ENCODE data around the gene CCSER1.

The CCSER1 gene

GRCh38 chr4:90958256-90958895, 831.2 kb downstream of the CCSER1 start:
- no peak for DNase-seq (ENCODE audit: low spot score)

- DNase-seq (ENCODE audit: low spot score): no peak
Observed at GRCh38 chr4:90960433-90960832, 833.2 kb downstream of the CCSER1 start.

GRCh38 chr4:90960840-90961239, 833.6 kb downstream of the CCSER1 start:
- no peak for DNase-seq (ENCODE audit: low spot score)

GRCh38 chr4:90970021-90970420, 842.8 kb downstream of the CCSER1 start:
- no peak for DNase-seq (ENCODE audit: low spot score)

- DNase-seq (ENCODE audit: low spot score): no peak
Observed at GRCh38 chr4:90977726-90978125, 850.5 kb downstream of the CCSER1 start.

GRCh38 chr4:90979556-90979955, 852.4 kb downstream of the CCSER1 start:
- no peak for DNase-seq (ENCODE audit: low spot score)

GRCh38 chr4:90982813-90983212, 855.6 kb downstream of the CCSER1 start:
- DNase-seq (ENCODE audit: low spot score): no peak

- DNase-seq (ENCODE audit: low spot score): no peak
Observed at GRCh38 chr4:90990284-90990683, 863.1 kb downstream of the CCSER1 start.

- DNase-seq (ENCODE audit: low spot score): no peak
Observed at GRCh38 chr4:90992213-90992612, 865.0 kb downstream of the CCSER1 start.

- no peak for DNase-seq (ENCODE audit: low spot score)
Observed at GRCh38 chr4:90994851-90995574, 867.8 kb downstream of the CCSER1 start.

GRCh38 chr4:90995996-90996395, 868.8 kb downstream of the CCSER1 start:
- no peak for DNase-seq (ENCODE audit: low spot score)

GRCh38 chr4:90996813-90997212, 869.6 kb downstream of the CCSER1 start:
- DNase-seq (ENCODE audit: low spot score): no peak

- DNase-seq (ENCODE audit: low spot score): no peak
Observed at GRCh38 chr4:91015861-91016260, 888.7 kb downstream of the CCSER1 start.

GRCh38 chr4:91019513-91019912, 892.3 kb downstream of the CCSER1 start:
- DNase-seq (ENCODE audit: low spot score): no peak

GRCh38 chr4:91025241-91026148, 898.3 kb downstream of the CCSER1 start:
- no peak for DNase-seq (ENCODE audit: low spot score)

- DNase-seq (ENCODE audit: low spot score): no peak
Observed at GRCh38 chr4:91028228-91028627, 901.0 kb downstream of the CCSER1 start.

- no peak for DNase-seq (ENCODE audit: low spot score)
Observed at GRCh38 chr4:91031761-91032160, 904.6 kb downstream of the CCSER1 start.

- no peak for DNase-seq (ENCODE audit: low spot score)
Observed at GRCh38 chr4:91032725-91033445, 905.7 kb downstream of the CCSER1 start.

- DNase-seq (ENCODE audit: low spot score): no peak
Observed at GRCh38 chr4:91035276-91035675, 908.1 kb downstream of the CCSER1 start.

GRCh38 chr4:91037951-91038350, 910.8 kb downstream of the CCSER1 start:
- no peak for DNase-seq (ENCODE audit: low spot score)

GRCh38 chr4:91057871-91058270, 930.7 kb downstream of the CCSER1 start:
- DNase-seq (ENCODE audit: low spot score): no peak

- no peak for DNase-seq (ENCODE audit: low spot score)
Observed at GRCh38 chr4:91058345-91058744, 931.2 kb downstream of the CCSER1 start.
